ENCODE data around the gene MLLT1.

MLLT1 gene

GRCh38 chr19:6226444-6227155, 53.2 kb downstream of the MLLT1 start:
- peaks cover 31% of the 10 kb centered on the region for H3K36me3 ChIP-seq (ENCODE audit: insufficient read depth, low read length)
- H3K9ac ChIP-seq (ENCODE audit: insufficient read length) = no peak overlapping the region
- H3K9me3 ChIP-seq (ENCODE audit: low read depth, low read length) = no peaks in the 10 kb centered on the region
- no peak for TF ChIP-seq FOXP2 (optimal IDR thresholded peaks at IDR 0.05; ENCODE audit: control extremely low read depth, extremely low read length, insufficient read depth)
- TF ChIP-seq EZH2 (IDR thresholded peaks at IDR 0.05) = no peak
- H3K4me3 ChIP-seq = no peak overlapping the region
- DNase-seq (ENCODE audit: low read depth, low spot score) = no peak
- no peak overlapping the region for H3K27ac ChIP-seq

GRCh38 chr19:6226012-6226411, 53.8 kb downstream of the MLLT1 start:
- Histone ChIP-seq H3K36me3 (ENCODE audit: insufficient read depth, low read length) (peaks cover 36% of the 10 kb centered on the region), H3K27ac (no peak overlapping the region), H3K9ac (ENCODE audit: insufficient read length) (no peak overlapping the region), H3K9me3 (ENCODE audit: low read depth, low read length) (no peaks in the 10 kb centered on the region), H3K4me3 (no peak overlapping the region)
- no peak for DNase-seq (ENCODE audit: low read depth, low spot score)
- TF ChIP-seq FOXP2 (optimal IDR thresholded peaks at IDR 0.05; ENCODE audit: control extremely low read depth, extremely low read length, insufficient read depth) (no peak), EZH2 (IDR thresholded peaks at IDR 0.05) (no peak), POLR2AphosphoS5 (IDR thresholded peaks at IDR 0.05; ENCODE audit: borderline replicate concordance, low read depth, low read length) (no peak)

DNA sequence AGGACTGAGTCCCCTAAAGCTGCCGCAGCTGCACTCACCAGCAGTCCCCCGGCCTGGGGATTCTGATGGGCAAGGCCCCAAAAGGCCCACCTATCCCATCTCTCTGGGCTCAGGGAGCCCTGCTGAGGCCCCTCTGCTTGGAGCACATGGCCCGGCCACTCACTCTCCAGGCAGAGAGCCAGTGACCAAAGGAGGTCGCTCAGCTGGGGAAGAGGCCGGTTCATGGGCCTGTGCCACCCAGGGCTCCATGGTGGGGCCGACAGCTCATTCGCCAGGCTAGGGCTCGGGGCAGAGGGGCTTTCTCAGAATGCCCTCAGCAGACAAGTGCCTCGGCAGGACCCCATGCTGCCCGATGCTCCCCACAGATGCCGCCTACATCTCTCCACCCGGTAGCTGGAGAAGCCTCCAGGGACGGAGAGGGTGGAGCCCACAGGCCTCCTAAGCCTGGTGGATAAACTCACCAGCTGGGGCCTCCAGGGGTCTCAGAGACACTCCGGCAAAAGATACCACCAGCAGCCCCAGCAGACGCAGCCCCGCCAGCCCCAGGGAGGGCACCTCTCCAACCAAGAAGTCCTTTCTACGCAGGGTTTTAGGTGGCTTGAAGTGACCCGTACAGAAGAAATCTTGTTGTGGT, 54.4 kb downstream of the MLLT1 start:
- Histone ChIP-seq H3K4me3 (no peak overlapping the region), H3K27ac (no peak overlapping the region), H3K9ac (ENCODE audit: insufficient read length) (no peak overlapping the region), H3K36me3 (ENCODE audit: insufficient read depth, low read length) (peaks cover 32% of the 10 kb centered on the region), H3K9me3 (ENCODE audit: low read depth, low read length) (no peaks in the 10 kb centered on the region)
- DNase-seq (ENCODE audit: low read depth, low spot score) = no peak
- TF ChIP-seq FOXP2 (optimal IDR thresholded peaks at IDR 0.05; ENCODE audit: control extremely low read depth, extremely low read length, insufficient read depth) = no peak
- no peak for TF ChIP-seq POLR2AphosphoS5 (IDR thresholded peaks at IDR 0.05; ENCODE audit: borderline replicate concordance, low read depth, low read length)
- no peak for TF ChIP-seq EZH2 (IDR thresholded peaks at IDR 0.05)

DNA sequence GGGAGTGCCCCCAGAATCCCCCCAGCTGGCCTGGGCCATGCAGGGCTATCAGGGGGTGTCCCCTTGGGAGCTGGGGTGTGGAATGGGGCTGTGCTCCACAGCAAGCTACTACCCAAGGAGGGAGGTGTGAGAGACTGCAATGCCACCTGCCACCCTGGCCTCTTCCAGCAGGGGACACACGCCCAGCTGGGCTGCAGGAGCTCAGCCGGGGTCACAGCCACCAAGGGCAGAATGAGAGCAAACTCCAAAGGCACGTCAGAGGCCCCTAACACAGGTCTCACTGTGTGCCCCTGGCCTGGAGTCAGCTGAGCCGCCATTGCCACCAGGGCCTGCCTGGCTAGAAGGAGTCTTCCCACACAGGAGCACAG, 55.5 kb downstream of the MLLT1 start:
- no peak for DNase-seq (ENCODE audit: low read depth, low spot score)
- H3K36me3 ChIP-seq (ENCODE audit: insufficient read depth, low read length) = peaks cover 27% of the 10 kb centered on the region; the same call in 1 of the 2 replicates
- H3K9me3 ChIP-seq (ENCODE audit: low read depth, low read length) = no peaks in the 10 kb centered on the region
- no peak overlapping the region for H3K4me3 ChIP-seq
- TF ChIP-seq EZH2 (IDR thresholded peaks at IDR 0.05) = no peak
- no peak for TF ChIP-seq FOXP2 (optimal IDR thresholded peaks at IDR 0.05; ENCODE audit: control extremely low read depth, extremely low read length, insufficient read depth)
- TF ChIP-seq POLR2AphosphoS5 (IDR thresholded peaks at IDR 0.05; ENCODE audit: borderline replicate concordance, low read depth, low read length) = no peak
- no peak overlapping the region for H3K9ac ChIP-seq (ENCODE audit: insufficient read length)
- H3K27ac ChIP-seq = no peak overlapping the region

- DNase-seq (ENCODE audit: low read depth, low spot score) = no peak
- Histone ChIP-seq H3K9ac (ENCODE audit: insufficient read length) (no peak overlapping the region), H3K27ac (no peak overlapping the region), H3K36me3 (ENCODE audit: insufficient read depth, low read length) (peaks cover 23% of the 10 kb centered on the region; the same call in 1 of the 2 replicates), H3K4me3 (no peak overlapping the region), H3K9me3 (ENCODE audit: low read depth, low read length) (no peaks in the 10 kb centered on the region)
- TF ChIP-seq POLR2AphosphoS5 (IDR thresholded peaks at IDR 0.05; ENCODE audit: borderline replicate concordance, low read depth, low read length) (no peak), FOXP2 (optimal IDR thresholded peaks at IDR 0.05; ENCODE audit: control extremely low read depth, extremely low read length, insufficient read depth) (no peak), EZH2 (IDR thresholded peaks at IDR 0.05) (no peak)
Observed at GRCh38 chr19:6223461-6224307, 56.1 kb downstream of the MLLT1 start.

GRCh38 chr19:6222884-6223283, 56.9 kb downstream of the MLLT1 start:
- no peak overlapping the region for H3K4me3 ChIP-seq
- no peak overlapping the region for H3K27ac ChIP-seq
- no peak overlapping the region for H3K9ac ChIP-seq (ENCODE audit: insufficient read length)
- no peaks in the 10 kb centered on the region for H3K9me3 ChIP-seq (ENCODE audit: low read depth, low read length)
- DNase-seq (ENCODE audit: low read depth, low spot score) = no peak
- TF ChIP-seq EZH2 (IDR thresholded peaks at IDR 0.05) = no peak
- no peak for TF ChIP-seq POLR2AphosphoS5 (IDR thresholded peaks at IDR 0.05; ENCODE audit: borderline replicate concordance, low read depth, low read length)
- TF ChIP-seq FOXP2 (optimal IDR thresholded peaks at IDR 0.05; ENCODE audit: control extremely low read depth, extremely low read length, insufficient read depth) = no peak
- peaks cover 23% of the 10 kb centered on the region; the same call in 1 of the 2 replicates for H3K36me3 ChIP-seq (ENCODE audit: insufficient read depth, low read length)

DNA sequence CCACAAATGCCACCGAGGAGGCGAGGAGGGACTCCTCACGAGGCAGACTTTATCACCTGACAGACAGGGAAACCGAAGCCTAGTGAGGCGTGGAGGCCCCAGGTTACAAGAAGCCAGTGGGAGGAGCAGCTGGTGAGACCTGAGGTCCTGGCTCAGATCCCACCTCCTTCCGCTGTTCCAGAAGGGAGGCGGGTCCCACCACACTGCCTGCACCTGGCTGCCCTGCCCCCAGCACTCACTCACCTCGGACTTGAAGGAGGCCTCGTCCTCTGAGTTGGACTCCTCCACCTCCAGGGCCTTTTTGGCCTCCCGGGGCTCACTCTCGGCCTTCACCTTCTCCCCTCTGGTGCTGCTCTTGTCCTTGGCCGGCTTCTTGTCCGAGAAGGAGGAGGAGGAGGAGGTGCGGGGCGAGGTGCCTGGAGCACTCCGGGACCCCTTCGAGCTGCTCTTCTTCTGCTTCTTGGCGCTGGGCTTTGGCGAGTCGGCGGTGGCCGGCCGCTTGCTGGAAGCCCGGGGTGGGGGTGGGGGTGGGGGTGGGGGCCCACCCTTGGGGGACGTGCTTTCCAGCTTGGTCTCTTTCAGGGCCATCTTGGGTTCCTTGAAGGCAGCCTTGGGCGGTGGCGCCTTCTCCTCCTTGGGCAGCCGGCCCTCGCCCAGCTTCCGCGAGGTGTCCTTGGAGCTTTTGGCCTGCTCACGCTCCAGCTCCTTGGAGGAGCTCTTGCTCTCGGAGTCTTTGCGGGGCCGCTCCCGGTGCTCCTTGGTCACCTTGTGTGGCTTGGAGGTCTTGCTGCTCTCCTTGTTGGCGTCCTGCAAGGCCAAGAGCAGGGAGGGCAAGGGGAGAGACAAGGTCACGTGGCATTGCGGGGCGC, 57.7 kb downstream of the MLLT1 start:
- H3K9me3 ChIP-seq (ENCODE audit: low read depth, low read length) = no peaks in the 10 kb centered on the region
- TF ChIP-seq POLR2AphosphoS5 (IDR thresholded peaks at IDR 0.05; ENCODE audit: borderline replicate concordance, low read depth, low read length) (no peak), FOXP2 (optimal IDR thresholded peaks at IDR 0.05; ENCODE audit: control extremely low read depth, extremely low read length, insufficient read depth) (no peak), EZH2 (IDR thresholded peaks at IDR 0.05) (no peak)
- H3K4me3 ChIP-seq = no peak overlapping the region
- no peak for DNase-seq (ENCODE audit: low read depth, low spot score)
- no peak overlapping the region for H3K27ac ChIP-seq
- H3K36me3 ChIP-seq (ENCODE audit: insufficient read depth, low read length) = peaks cover 20% of the 10 kb centered on the region; the same call in 1 of the 2 replicates
- H3K9ac ChIP-seq (ENCODE audit: insufficient read length) = no peak overlapping the region

Measured in SK-N-MC (cell line).